T-helper 2 cell treated with Interferon-gamma antibody and Interleukin-4, amounts not matched to agents 5 μg/mL and 100 μg/mL, for 36 hours (primary cell): Measurements from ENCODE around the gene FAM200A.
"Not testable (repeated sequence)": the region's sequence is repeated elsewhere in the genome, so short reads cannot be mapped to it uniquely, and the experiment has no call there.

ENCODE experiments used
- DNase-seq: peaks from one replicate; pipeline ENCODE4 v3.0.0; 2021; ENCODE audit warnings: low spot score
- H3K27ac Mint-ChIP-seq: one replicate; pipeline ENCODE4 v1.8.0; 2021; ENCODE audit warnings: mild to moderate bottlenecking, mixed read lengths
- H3K27me3 Mint-ChIP-seq: one replicate; pipeline ENCODE4 v1.8.0; 2021; ENCODE audit warnings: low read depth, mixed read lengths
- H3K36me3 Mint-ChIP-seq: one replicate; pipeline ENCODE4 v1.8.0; 2021; ENCODE audit warnings: low read depth, mixed read lengths
- H3K4me1 Mint-ChIP-seq: one replicate; pipeline ENCODE4 v1.8.0; 2021; ENCODE audit warnings: low read depth, mixed read lengths
- H3K4me3 Mint-ChIP-seq: one replicate; pipeline ENCODE4 v1.8.0; 2022; ENCODE audit warnings: mild to moderate bottlenecking, moderate library complexity, mixed read lengths
- H3K9me3 Mint-ChIP-seq: one replicate; pipeline ENCODE4 v1.8.0; 2021; ENCODE audit warnings: mixed read lengths

Gene FAM200A

GRCh38 chr7:99504281-99504602 is 47.7 kb downstream of the FAM200A start:
- peaks cover 25% of the 10 kb centered on the region for H3K4me1 Mint-ChIP-seq

GRCh38 chr7:99501236-99501635 is 50.7 kb downstream of the FAM200A start:
- Mint-ChIP-seq H3K4me1 (peaks cover 30% of the 10 kb centered on the region), H3K36me3 (peaks cover 41% of the 10 kb centered on the region), H3K27ac (peak overlapping the region; percentile 99), H3K4me3 (peak overlapping the region; percentile 95)
- not testable (repeated sequence) for H3K27me3 Mint-ChIP-seq, H3K9me3 Mint-ChIP-seq, DNase-seq

More at GRCh38 chr7:99504281-99504602, 47.7 kb downstream of the FAM200A start:
- Mint-ChIP-seq H3K27ac (peak overlapping the region; percentile 99), H3K36me3 (peaks cover 28% of the 10 kb centered on the region), H3K9me3 (no peaks in the 10 kb centered on the region), H3K4me3 (peak overlapping the region; percentile 90), H3K27me3 (no peaks in the 10 kb centered on the region)
- no peak for DNase-seq

- Mint-ChIP-seq H3K36me3 (peaks cover 40% of the 10 kb centered on the region), H3K27ac (peak overlapping the region; percentile 99), H3K4me3 (peak overlapping the region; percentile 95), H3K4me1 (peaks cover 23% of the 10 kb centered on the region), H3K27me3 (no peaks in the 10 kb centered on the region), H3K9me3 (peaks cover 10% of the 10 kb centered on the region)
- DNase-seq: no peak
Measured at GRCh38 chr7:99500637-99501009, 51.3 kb downstream of the FAM200A start.

- Mint-ChIP-seq H3K36me3 (peaks cover 45% of the 10 kb centered on the region), H3K4me3 (peak within 1 kb of the TSS; percentile 95)
Measured at GRCh38 chr7:99499721-99500636, 51.9 kb downstream of the FAM200A start, which contains the start of gene ZNF394. ZNF394 (minus strand) TSS chr7:99500281; CDS start chr7:99500093, 188 bp downstream.

GRCh38 chr7:99499371-99499720 is 52.6 kb downstream of the FAM200A start:
- peaks cover 52% of the 10 kb centered on the region for H3K36me3 Mint-ChIP-seq
- H3K27ac Mint-ChIP-seq: peak overlapping the region; percentile 99
- peaks cover 20% of the 10 kb centered on the region for H3K4me1 Mint-ChIP-seq
- DNase-seq: no peak
- peak overlapping the region; percentile 95 for H3K4me3 Mint-ChIP-seq
- H3K27me3 Mint-ChIP-seq: no peaks in the 10 kb centered on the region
- H3K9me3 Mint-ChIP-seq: peaks cover 11% of the 10 kb centered on the region

More at GRCh38 chr7:99499721-99500636, 51.9 kb downstream of the FAM200A start, which contains the start of gene ZNF394:
- DNase-seq: peak; percentile 89
- Mint-ChIP-seq H3K4me1 (peaks cover 20% of the 10 kb centered on the region), H3K27me3 (no peaks in the 10 kb centered on the region), H3K9me3 (peaks cover 10% of the 10 kb centered on the region), H3K27ac (peak within 1 kb of the TSS; percentile 99)

GRCh38 chr7:99498546-99498944 is 53.4 kb downstream of the FAM200A start:
- Mint-ChIP-seq H3K27ac (peak overlapping the region; percentile 86), H3K4me1 (peaks cover 20% of the 10 kb centered on the region), H3K4me3 (peak overlapping the region; percentile 95), H3K36me3 (peaks cover 60% of the 10 kb centered on the region), H3K27me3 (no peaks in the 10 kb centered on the region), H3K9me3 (peaks cover 19% of the 10 kb centered on the region)
- DNase-seq: no peak

GRCh38 chr7:99497766-99498545 is 54.0 kb downstream of the FAM200A start:
- peaks cover 23% of the 10 kb centered on the region for H3K9me3 Mint-ChIP-seq
- no peak for DNase-seq
- no peaks in the 10 kb centered on the region for H3K27me3 Mint-ChIP-seq
- peaks cover 66% of the 10 kb centered on the region for H3K36me3 Mint-ChIP-seq
- peak overlapping the region; percentile 95 for H3K4me3 Mint-ChIP-seq
- H3K27ac Mint-ChIP-seq: peak overlapping the region; percentile 54
- H3K4me1 Mint-ChIP-seq: peaks cover 18% of the 10 kb centered on the region
